CD14-positive monocyte (primary cell): Measurements from ENCODE around the gene SH3RF3. TPM values are rescaled to one million over a fixed set of nuclear protein-coding genes. Genes with fewer than 3 reads are reported as not detected.

ENCODE experiments used
- DNase-seq, 3 donors: peaks; one replicate each; pipeline ENCODE4 v3.0.0-alpha.2; 2011 to 2022
- H2AFZ ChIP-seq: 2 replicates; pipeline ENCODE4 v1.6.0; 2012; ENCODE audit warnings: mild to moderate bottlenecking, low read depth, low read length, inconsistent platforms; ENCODE audit not compliant: insufficient read depth, poor library complexity, severe bottlenecking
- H3K27ac ChIP-seq, 2 donors: 1 replicate in 1 of 2; 2 replicates in 1 of 2; pipeline ENCODE4 v1.5.1; 2012 to 2013; ENCODE audit warnings: low read length in 2 of 2, control low read depth in 1 of 2, inconsistent platforms in 1 of 2, low read depth in 1 of 2, mild to moderate bottlenecking in 1 of 2
- H3K27me3 ChIP-seq, 2 donors: one replicate each; pipeline versions ENCODE4 v1.6.0 to v1.6.1; 2011 to 2013; ENCODE audit warnings: low read length in 2 of 2; ENCODE audit not compliant: control insufficient read depth in 2 of 2, insufficient read depth in 2 of 2
- H3K36me3 ChIP-seq, 2 donors: replicated peaks in 1 of 2; 1 replicate in 1 of 2; 2 replicates in 1 of 2; pipeline versions ENCODE4 v1.5.1 to v1.6.1; 2012 to 2013; ENCODE audit warnings: low read length in 2 of 2, control low read depth in 1 of 2, inconsistent platforms in 1 of 2, mild to moderate bottlenecking in 1 of 2; ENCODE audit not compliant: insufficient read depth in 2 of 2, control insufficient read depth in 1 of 2
- H3K4me1 ChIP-seq, 2 donors: 1 replicate in 1 of 2; 2 replicates in 1 of 2; pipeline versions ENCODE4 v1.5.1 to v1.6.1; 2012 to 2013; ENCODE audit warnings: low read length in 2 of 2, control low read depth in 1 of 2, inconsistent platforms in 1 of 2, mild to moderate bottlenecking in 1 of 2, moderate library complexity in 1 of 2; ENCODE audit not compliant: insufficient read depth in 2 of 2, control insufficient read depth in 1 of 2
- H3K4me2 ChIP-seq: replicated peaks from 2 replicates; pipeline ENCODE3; 2012; ENCODE audit warnings: low read length, moderate library complexity, mild to moderate bottlenecking; ENCODE audit not compliant: poor library complexity, severe bottlenecking; ENCODE audit errors: extremely low read depth
- H3K4me3 ChIP-seq, 3 experiments: fragments of 200-600 bp in 1 of 3; sonication (generic) in 1 of 3; replicated peaks in 1 of 3; 1 replicate in 2 of 3; 2 replicates in 1 of 3; pipeline ENCODE4 v1.5.1; 2011 to 2013; ENCODE audit warnings: low read length in 3 of 3, mild to moderate bottlenecking in 3 of 3, control low read depth in 2 of 3, low read depth in 2 of 3, inconsistent platforms in 1 of 3, moderate library complexity in 1 of 3
- H3K79me2 ChIP-seq: 2 replicates; pipeline ENCODE4 v1.6.0; 2012; ENCODE audit warnings: mild to moderate bottlenecking, control low read depth, inconsistent platforms, low read length, moderate library complexity; ENCODE audit not compliant: insufficient read depth
- H3K9ac ChIP-seq: 2 replicates; pipeline ENCODE4 v1.6.0; 2017; ENCODE audit warnings: low read length, mild to moderate bottlenecking; ENCODE audit not compliant: insufficient read depth, poor library complexity, severe bottlenecking
- H3K9me3 ChIP-seq, 2 donors: replicated peaks in 1 of 2; 1 replicate in 1 of 2; 2 replicates in 1 of 2; pipeline versions ENCODE4 v1.5.1 to v1.6.1; 2012 to 2013; ENCODE audit warnings: low read length in 2 of 2, control low read depth in 1 of 2; ENCODE audit not compliant: control insufficient read depth in 1 of 2, insufficient read depth in 1 of 2
- H4K20me1 ChIP-seq: 2 replicates; pipeline ENCODE4 v1.6.0; 2012; ENCODE audit warnings: mild to moderate bottlenecking, low read length, control low read depth, moderate library complexity; ENCODE audit not compliant: insufficient read depth
- H3K27ac Mint-ChIP-seq, 7 donors: one replicate each; pipeline ENCODE4 v1.8.0; 2020; ENCODE audit warnings: mild to moderate bottlenecking in 7 of 7, mixed read lengths in 7 of 7, moderate library complexity in 6 of 7, inconsistent platforms in 2 of 7
- H3K27me3 Mint-ChIP-seq, 3 donors: one replicate each; pipeline ENCODE4 v1.8.0; 2021 to 2022; ENCODE audit warnings: low read depth in 3 of 3, mild to moderate bottlenecking in 3 of 3, mixed read lengths in 3 of 3, moderate library complexity in 3 of 3, inconsistent platforms in 1 of 3
- H3K36me3 Mint-ChIP-seq, 2 donors: one replicate each; pipeline ENCODE4 v1.8.0; 2020; ENCODE audit warnings: mixed read lengths in 2 of 2, inconsistent platforms in 1 of 2, mild to moderate bottlenecking in 1 of 2
- H3K4me1 Mint-ChIP-seq: one replicate; pipeline ENCODE4 v1.8.0; 2020; ENCODE audit warnings: mild to moderate bottlenecking, mixed read lengths
- H3K4me3 Mint-ChIP-seq, 2 donors: one replicate each; pipeline ENCODE4 v1.8.0; 2020; ENCODE audit warnings: mild to moderate bottlenecking in 2 of 2, mixed read lengths in 2 of 2, moderate library complexity in 1 of 2
- H3K9me3 Mint-ChIP-seq, 7 donors: one replicate each; pipeline ENCODE4 v1.8.0; 2020 to 2022; ENCODE audit warnings: mixed read lengths in 7 of 7, mild to moderate bottlenecking in 6 of 7, moderate library complexity in 6 of 7, inconsistent platforms in 2 of 7
- WGBS: methylation state at CpG from one replicate; pipeline ENCODE4 v1.1.5; 2013; ENCODE audit warnings: missing lambda C conversion rate; ENCODE audit not compliant: insufficient coverage; 5-methylcytosine and 5-hydroxymethylcytosine counted together
- intact Hi-C, 2 donors: fragments of 100-400 bp; cut with micrococcal nuclease; formaldehyde crosslinking; loops; one replicate each; pipeline versions ENCODE4 v1.15.0 to v1.15.1; 2023
- polyA plus RNA-seq, 3 donors: library from polyadenylated mRNA; depleted of rRNA in 1 of 3; unstranded in 2 of 3; stranded (reverse) in 1 of 3; fragments of 300-500 nt in 2 of 3; fragments of >200 nt in 1 of 3; fragmentation: Illumina TruSeq in 2 of 3; gene quantifications; 1 replicate in 2 of 3; 2 replicates in 1 of 3; pipeline ENCODE4 v1.2.3, GENCODE V29; 2012 to 2021
- TF ChIP-seq, protein P1 (sequence below): fragments of 200-600 bp; IDR thresholded peaks from one replicate; pipeline ENCODE4 v1.8.0; 2022; ENCODE audit warnings: antibody characterized with exemption, mild to moderate bottlenecking

Gene SH3RF3
- polyA plus RNA-seq, 3 donors = 0.25 to 0.75 (median 0.34) TPM

GRCh38 chr2:109136542-109136941, 7.5 kb downstream of the SH3RF3 start:
- Histone ChIP-seq H3K4me2 (no peak overlapping the region), H3K79me2 (no peaks in the 10 kb centered on the region), H3K9ac (no peak overlapping the region), H3K4me1 (no peaks in the 10 kb centered on the region), H3K27ac (no peak overlapping the region), H4K20me1 (no peaks in the 10 kb centered on the region), H3K4me3 (no peak overlapping the region), H2AFZ (no peak overlapping the region), H3K36me3 (no peaks in the 10 kb centered on the region), H3K27me3 (peaks cover 13 to 32% of the 10 kb centered on the region in 2 donors), H3K9me3 (no peaks in the 10 kb centered on the region)
- peaks cover 7% of the 10 kb centered on the region for H3K4me1 Mint-ChIP-seq
- H3K36me3 Mint-ChIP-seq = no peaks in the 10 kb centered on the region
- intact Hi-C loops = loop anchor here in 1 of 2 donors (10.0 kb wide), 1 partner anchor 238 kb away; no protein-coding TSS in a partner anchor
- H3K27ac Mint-ChIP-seq = no peak overlapping the region
- TF ChIP-seq, protein P1, sequence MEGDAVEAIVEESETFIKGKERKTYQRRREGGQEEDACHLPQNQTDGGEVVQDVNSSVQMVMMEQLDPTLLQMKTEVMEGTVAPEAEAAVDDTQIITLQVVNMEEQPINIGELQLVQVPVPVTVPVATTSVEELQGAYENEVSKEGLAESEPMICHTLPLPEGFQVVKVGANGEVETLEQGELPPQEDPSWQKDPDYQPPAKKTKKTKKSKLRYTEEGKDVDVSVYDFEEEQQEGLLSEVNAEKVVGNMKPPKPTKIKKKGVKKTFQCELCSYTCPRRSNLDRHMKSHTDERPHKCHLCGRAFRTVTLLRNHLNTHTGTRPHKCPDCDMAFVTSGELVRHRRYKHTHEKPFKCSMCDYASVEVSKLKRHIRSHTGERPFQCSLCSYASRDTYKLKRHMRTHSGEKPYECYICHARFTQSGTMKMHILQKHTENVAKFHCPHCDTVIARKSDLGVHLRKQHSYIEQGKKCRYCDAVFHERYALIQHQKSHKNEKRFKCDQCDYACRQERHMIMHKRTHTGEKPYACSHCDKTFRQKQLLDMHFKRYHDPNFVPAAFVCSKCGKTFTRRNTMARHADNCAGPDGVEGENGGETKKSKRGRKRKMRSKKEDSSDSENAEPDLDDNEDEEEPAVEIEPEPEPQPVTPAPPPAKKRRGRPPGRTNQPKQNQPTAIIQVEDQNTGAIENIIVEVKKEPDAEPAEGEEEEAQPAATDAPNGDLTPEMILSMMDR = no peak
- H3K4me3 Mint-ChIP-seq = no peak overlapping the region
- no peak for DNase-seq
- H3K9me3 Mint-ChIP-seq = no peaks in the 10 kb centered on the region
- peaks cover 24 to 34% (median 27%) of the 10 kb centered on the region in 3 donors for H3K27me3 Mint-ChIP-seq
- WGBS = 91% methylated on average over 6 of the region's 7 CpGs

DNA sequence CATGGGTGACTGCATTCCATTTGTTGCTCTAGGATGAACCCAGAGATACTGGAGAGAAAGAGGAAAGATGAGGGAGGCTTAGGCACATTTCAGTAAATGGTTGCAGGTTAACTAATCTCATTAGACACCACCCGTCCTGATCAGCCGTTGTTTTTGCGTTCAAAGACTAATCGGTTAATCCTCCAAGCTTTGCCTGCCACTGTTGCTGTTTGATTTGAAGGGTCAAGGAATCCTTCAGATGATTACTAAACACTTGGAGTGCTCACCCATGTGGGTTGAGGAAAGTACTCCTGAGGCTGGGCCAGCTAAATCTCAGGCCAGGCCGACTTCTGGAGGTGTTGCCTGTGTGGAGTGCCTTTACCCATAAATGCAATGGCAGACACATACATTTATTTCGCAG, 8.6 kb downstream of the SH3RF3 start:
- Mint-ChIP-seq H3K4me3 (no peak overlapping the region), H3K27ac (no peak overlapping the region), H3K9me3 (no peaks in the 10 kb centered on the region), H3K27me3 (peaks cover 17 to 26% (median 22%) of the 10 kb centered on the region in 3 donors), H3K36me3 (no peaks in the 10 kb centered on the region), H3K4me1 (peaks cover 5% of the 10 kb centered on the region)
- no peak overlapping the region for H2AFZ ChIP-seq
- TF ChIP-seq, protein P1 = no peak
- peaks cover 3 to 21% of the 10 kb centered on the region in 2 donors for H3K27me3 ChIP-seq
- H3K27ac ChIP-seq = no peak overlapping the region
- H3K4me2 ChIP-seq = no peak overlapping the region
- 100% methylated on average over 1 of the region's 6 CpGs for WGBS
- no peak for DNase-seq
- no peak overlapping the region for H3K9ac ChIP-seq
- no peaks in the 10 kb centered on the region for H3K9me3 ChIP-seq
- intact Hi-C loops = loop anchor here in 1 of 2 donors (10.0 kb wide), 1 partner anchor 237 kb away; no protein-coding TSS in a partner anchor
- no peaks in the 10 kb centered on the region for H3K36me3 ChIP-seq
- H3K79me2 ChIP-seq = no peaks in the 10 kb centered on the region
- no peak overlapping the region for H3K4me3 ChIP-seq
- no peaks in the 10 kb centered on the region for H3K4me1 ChIP-seq
- no peaks in the 10 kb centered on the region for H4K20me1 ChIP-seq
